Rectal smooth muscle tissue (tissue), 1 donor: ENCODE results near the gene ADAMTS17.

Source experiments
- H3K27ac ChIP-seq: one replicate; pipeline ENCODE4 v1.7.0; 2013; ENCODE audit warnings: low read depth, low read length, inconsistent platforms
- H3K27me3 ChIP-seq: one replicate; pipeline ENCODE4 v1.7.0; 2013; ENCODE audit warnings: low read length; ENCODE audit not compliant: control insufficient read depth, insufficient read depth
- H3K36me3 ChIP-seq: one replicate; pipeline ENCODE4 v1.7.0; 2013; ENCODE audit warnings: low read length; ENCODE audit not compliant: control insufficient read depth, insufficient read depth
- H3K4me1 ChIP-seq: one replicate; pipeline ENCODE4 v1.7.0; 2013; ENCODE audit warnings: low read length; ENCODE audit not compliant: control insufficient read depth, insufficient read depth
- H3K4me3 ChIP-seq: one replicate; pipeline ENCODE4 v1.7.0; 2013; ENCODE audit warnings: low read length
- H3K9ac ChIP-seq: one replicate; pipeline ENCODE4 v1.7.0; 2013; ENCODE audit warnings: low read length

ADAMTS17 gene

GRCh38 chr15:100301910-100302431, 39.8 kb downstream of the ADAMTS17 start:
- Histone ChIP-seq H3K27me3 (no peaks in the 10 kb centered on the region), H3K4me1 (no peaks in the 10 kb centered on the region), H3K4me3 (no peak overlapping the region), H3K9ac (no peak overlapping the region), H3K27ac (no peak overlapping the region), H3K36me3 (peaks cover 2% of the 10 kb centered on the region)

- H3K27ac ChIP-seq = no peak overlapping the region
These were observed 43.5 kb downstream of the ADAMTS17 start for GRCh38 chr15:100298257-100298656.

GRCh38 chr15:100297812-100298211, 44.0 kb downstream of the ADAMTS17 start:
- no peak overlapping the region for H3K4me3 ChIP-seq
- no peak overlapping the region for H3K27ac ChIP-seq
- H3K27me3 ChIP-seq = no peaks in the 10 kb centered on the region
- no peaks in the 10 kb centered on the region for H3K4me1 ChIP-seq
- no peaks in the 10 kb centered on the region for H3K36me3 ChIP-seq
- H3K9ac ChIP-seq = no peak overlapping the region

More at GRCh38 chr15:100298257-100298656, 43.5 kb downstream of the ADAMTS17 start:
- Histone ChIP-seq H3K4me3 (no peak overlapping the region), H3K9ac (no peak overlapping the region), H3K4me1 (no peaks in the 10 kb centered on the region), H3K27me3 (no peaks in the 10 kb centered on the region), H3K36me3 (no peaks in the 10 kb centered on the region)

GRCh38 chr15:100295939-100296565, 45.7 kb downstream of the ADAMTS17 start:
- Histone ChIP-seq H3K4me1 (no peaks in the 10 kb centered on the region), H3K27ac (no peak overlapping the region), H3K4me3 (no peak overlapping the region), H3K27me3 (no peaks in the 10 kb centered on the region), H3K9ac (no peak overlapping the region), H3K36me3 (no peaks in the 10 kb centered on the region)

GRCh38 chr15:100292010-100292409, 49.8 kb downstream of the ADAMTS17 start:
- Histone ChIP-seq H3K9ac (no peak overlapping the region), H3K27me3 (no peaks in the 10 kb centered on the region), H3K4me3 (no peak overlapping the region), H3K36me3 (no peaks in the 10 kb centered on the region), H3K27ac (no peak overlapping the region), H3K4me1 (no peaks in the 10 kb centered on the region)

GRCh38 chr15:100291106-100291505, 50.7 kb downstream of the ADAMTS17 start:
- no peaks in the 10 kb centered on the region for H3K36me3 ChIP-seq
- H3K4me1 ChIP-seq = no peaks in the 10 kb centered on the region
- no peak overlapping the region for H3K4me3 ChIP-seq
- H3K9ac ChIP-seq = no peak overlapping the region
- no peaks in the 10 kb centered on the region for H3K27me3 ChIP-seq
- no peak overlapping the region for H3K27ac ChIP-seq

- H3K4me1 ChIP-seq = no peaks in the 10 kb centered on the region
- no peaks in the 10 kb centered on the region for H3K27me3 ChIP-seq
- no peak overlapping the region for H3K27ac ChIP-seq
- H3K9ac ChIP-seq = no peak overlapping the region
- H3K4me3 ChIP-seq = no peak overlapping the region
- H3K36me3 ChIP-seq = no peaks in the 10 kb centered on the region
These were observed 56.0 kb downstream of the ADAMTS17 start for GRCh38 chr15:100285641-100286295.

- no peaks in the 10 kb centered on the region for H3K4me1 ChIP-seq
- no peak overlapping the region for H3K4me3 ChIP-seq
- H3K36me3 ChIP-seq = no peaks in the 10 kb centered on the region
- no peak overlapping the region for H3K9ac ChIP-seq
- no peak overlapping the region for H3K27ac ChIP-seq
- no peaks in the 10 kb centered on the region for H3K27me3 ChIP-seq
These were observed 57.1 kb downstream of the ADAMTS17 start for GRCh38 chr15:100284701-100285100.

- H3K36me3 ChIP-seq = no peaks in the 10 kb centered on the region
- H3K4me1 ChIP-seq = no peaks in the 10 kb centered on the region
- no peak overlapping the region for H3K9ac ChIP-seq
- H3K27me3 ChIP-seq = no peaks in the 10 kb centered on the region
- no peak overlapping the region for H3K4me3 ChIP-seq
- no peak overlapping the region for H3K27ac ChIP-seq
These were observed 57.6 kb downstream of the ADAMTS17 start for GRCh38 chr15:100284191-100284590.

GRCh38 chr15:100281096-100281917, 60.5 kb downstream of the ADAMTS17 start:
- no peak overlapping the region for H3K27ac ChIP-seq
- no peaks in the 10 kb centered on the region for H3K4me1 ChIP-seq
- H3K36me3 ChIP-seq = no peaks in the 10 kb centered on the region
- H3K9ac ChIP-seq = no peak overlapping the region
- no peaks in the 10 kb centered on the region for H3K27me3 ChIP-seq
- no peak overlapping the region for H3K4me3 ChIP-seq

- no peaks in the 10 kb centered on the region for H3K27me3 ChIP-seq
- no peak overlapping the region for H3K9ac ChIP-seq
- no peak overlapping the region for H3K4me3 ChIP-seq
- H3K27ac ChIP-seq = no peak overlapping the region
- no peaks in the 10 kb centered on the region for H3K4me1 ChIP-seq
- no peaks in the 10 kb centered on the region for H3K36me3 ChIP-seq
These were observed 61.9 kb downstream of the ADAMTS17 start for GRCh38 chr15:100279849-100280248.

GRCh38 chr15:100279446-100279845, 62.3 kb downstream of the ADAMTS17 start:
- Histone ChIP-seq H3K4me1 (no peaks in the 10 kb centered on the region), H3K27ac (no peak overlapping the region), H3K9ac (no peak overlapping the region), H3K36me3 (no peaks in the 10 kb centered on the region), H3K27me3 (no peaks in the 10 kb centered on the region), H3K4me3 (no peak overlapping the region)
